ENCODE data around the gene GNG4.

GNG4 gene

DNA sequence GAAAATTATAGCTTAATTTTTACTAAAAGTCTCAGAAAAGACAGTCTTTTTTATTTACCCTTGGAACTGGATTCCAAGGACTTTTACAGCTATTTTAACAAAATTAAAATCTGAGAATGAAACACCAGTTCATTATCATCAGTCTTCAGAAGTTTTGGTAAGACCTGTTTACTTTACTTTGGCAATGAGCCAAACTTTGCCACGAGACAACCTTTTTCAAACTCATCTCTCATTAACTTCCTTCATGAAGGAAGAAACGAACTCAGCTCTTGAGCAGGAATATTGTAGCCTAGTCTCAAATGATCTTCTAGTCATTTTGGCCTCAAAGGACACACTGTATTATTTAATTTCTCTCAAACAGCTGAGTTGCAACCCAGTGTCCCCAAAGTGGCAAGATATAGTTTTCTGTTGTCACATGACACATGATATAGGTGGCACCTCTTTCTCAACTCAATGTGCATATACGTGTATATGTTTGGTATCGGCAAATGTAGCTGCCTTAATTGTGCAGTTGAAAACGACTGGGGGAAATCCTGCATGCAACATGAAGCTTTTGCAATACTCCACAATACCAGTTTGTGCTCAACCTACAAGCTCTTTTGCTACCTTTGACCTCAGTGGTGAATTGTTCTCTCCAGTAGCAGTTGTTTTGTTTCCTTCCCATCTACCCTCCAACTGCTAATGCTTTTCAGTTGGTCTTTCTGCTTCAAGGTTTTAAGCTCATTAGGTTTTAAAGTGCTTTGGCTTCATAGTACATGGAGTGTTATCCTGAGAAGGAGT is 8.4 kb upstream of the GNG4 start:
- Histone ChIP-seq H4K20me1 (ENCODE audit: insufficient read depth) (no peaks in the 10 kb centered on the region), H2AFZ (ENCODE audit: low read depth) (no peak overlapping the region), H3K79me2 (ENCODE audit: insufficient read depth, low read depth) (no peaks in the 10 kb centered on the region), H3K4me1 (ENCODE audit: low read depth, poor library complexity, severe bottlenecking) (no peaks in the 10 kb centered on the region), H3K9ac (no peak overlapping the region), H3K4me2 (no peak overlapping the region), H3K36me3 (ENCODE audit: insufficient read depth) (no peaks in the 10 kb centered on the region), H3K27me3 (ENCODE audit: insufficient read depth, low read depth) (no peaks in the 10 kb centered on the region), H3K27ac (no peak overlapping the region), H3K4me3 (IDR thresholded peaks at IDR 0.05; ENCODE audit: insufficient read depth, low read depth, low read length) (no peak overlapping the region)
- TF ChIP-seq, protein P1, sequence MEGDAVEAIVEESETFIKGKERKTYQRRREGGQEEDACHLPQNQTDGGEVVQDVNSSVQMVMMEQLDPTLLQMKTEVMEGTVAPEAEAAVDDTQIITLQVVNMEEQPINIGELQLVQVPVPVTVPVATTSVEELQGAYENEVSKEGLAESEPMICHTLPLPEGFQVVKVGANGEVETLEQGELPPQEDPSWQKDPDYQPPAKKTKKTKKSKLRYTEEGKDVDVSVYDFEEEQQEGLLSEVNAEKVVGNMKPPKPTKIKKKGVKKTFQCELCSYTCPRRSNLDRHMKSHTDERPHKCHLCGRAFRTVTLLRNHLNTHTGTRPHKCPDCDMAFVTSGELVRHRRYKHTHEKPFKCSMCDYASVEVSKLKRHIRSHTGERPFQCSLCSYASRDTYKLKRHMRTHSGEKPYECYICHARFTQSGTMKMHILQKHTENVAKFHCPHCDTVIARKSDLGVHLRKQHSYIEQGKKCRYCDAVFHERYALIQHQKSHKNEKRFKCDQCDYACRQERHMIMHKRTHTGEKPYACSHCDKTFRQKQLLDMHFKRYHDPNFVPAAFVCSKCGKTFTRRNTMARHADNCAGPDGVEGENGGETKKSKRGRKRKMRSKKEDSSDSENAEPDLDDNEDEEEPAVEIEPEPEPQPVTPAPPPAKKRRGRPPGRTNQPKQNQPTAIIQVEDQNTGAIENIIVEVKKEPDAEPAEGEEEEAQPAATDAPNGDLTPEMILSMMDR (conservative IDR thresholded peaks at IDR 0.05; ENCODE audit: low read depth, low read length), result no peak

GRCh38 chr1:235657269-235657668 is 7.7 kb upstream of the GNG4 start:
- no peak overlapping the region for H3K9ac ChIP-seq
- no peaks in the 10 kb centered on the region for H3K36me3 ChIP-seq (ENCODE audit: insufficient read depth)
- no peaks in the 10 kb centered on the region for H4K20me1 ChIP-seq (ENCODE audit: insufficient read depth)
- H3K4me1 ChIP-seq (ENCODE audit: low read depth, poor library complexity, severe bottlenecking), result no peaks in the 10 kb centered on the region
- no peak overlapping the region for H3K27ac ChIP-seq
- H3K4me2 ChIP-seq, result no peak overlapping the region
- no peak overlapping the region for H2AFZ ChIP-seq (ENCODE audit: low read depth)
- no peaks in the 10 kb centered on the region for H3K79me2 ChIP-seq (ENCODE audit: insufficient read depth, low read depth)
- TF ChIP-seq, protein P1 (conservative IDR thresholded peaks at IDR 0.05; ENCODE audit: low read depth, low read length), result no peak
- no peaks in the 10 kb centered on the region for H3K27me3 ChIP-seq (ENCODE audit: insufficient read depth, low read depth)
- H3K4me3 ChIP-seq (IDR thresholded peaks at IDR 0.05; ENCODE audit: insufficient read depth, low read depth, low read length), result no peak overlapping the region

DNA sequence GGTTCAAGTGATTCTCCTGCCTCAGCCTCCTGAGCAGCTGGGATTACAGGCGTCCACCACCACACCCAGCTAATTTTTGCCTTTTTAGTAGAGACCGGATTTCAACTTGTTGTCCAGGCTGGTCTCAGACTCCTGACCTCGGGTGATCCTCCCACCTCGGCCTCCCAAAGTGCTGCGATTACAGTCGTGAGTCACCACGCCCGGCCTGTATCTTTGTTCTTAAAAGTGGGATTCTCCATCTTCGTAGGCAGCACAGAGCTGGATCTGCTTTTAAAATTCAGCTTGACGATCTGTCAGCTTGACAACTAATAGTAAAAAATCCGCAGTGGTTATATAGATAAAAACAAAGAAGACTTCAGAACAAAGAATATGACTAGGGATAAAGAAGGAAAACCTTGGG is 2.8 kb upstream of the GNG4 start:
- Histone ChIP-seq H3K27ac (no peak overlapping the region), H3K4me3 (IDR thresholded peaks at IDR 0.05; ENCODE audit: insufficient read depth, low read depth, low read length) (no peak overlapping the region), H2AFZ (ENCODE audit: low read depth) (no peak overlapping the region), H3K79me2 (ENCODE audit: insufficient read depth, low read depth) (no peaks in the 10 kb centered on the region), H3K4me1 (ENCODE audit: low read depth, poor library complexity, severe bottlenecking) (no peaks in the 10 kb centered on the region), H4K20me1 (ENCODE audit: insufficient read depth) (no peaks in the 10 kb centered on the region), H3K4me2 (no peak overlapping the region), H3K27me3 (ENCODE audit: insufficient read depth, low read depth) (no peaks in the 10 kb centered on the region), H3K36me3 (ENCODE audit: insufficient read depth) (no peaks in the 10 kb centered on the region), H3K9ac (no peak overlapping the region)
- TF ChIP-seq, protein P1 (conservative IDR thresholded peaks at IDR 0.05; ENCODE audit: low read depth, low read length), result no peak

DNA sequence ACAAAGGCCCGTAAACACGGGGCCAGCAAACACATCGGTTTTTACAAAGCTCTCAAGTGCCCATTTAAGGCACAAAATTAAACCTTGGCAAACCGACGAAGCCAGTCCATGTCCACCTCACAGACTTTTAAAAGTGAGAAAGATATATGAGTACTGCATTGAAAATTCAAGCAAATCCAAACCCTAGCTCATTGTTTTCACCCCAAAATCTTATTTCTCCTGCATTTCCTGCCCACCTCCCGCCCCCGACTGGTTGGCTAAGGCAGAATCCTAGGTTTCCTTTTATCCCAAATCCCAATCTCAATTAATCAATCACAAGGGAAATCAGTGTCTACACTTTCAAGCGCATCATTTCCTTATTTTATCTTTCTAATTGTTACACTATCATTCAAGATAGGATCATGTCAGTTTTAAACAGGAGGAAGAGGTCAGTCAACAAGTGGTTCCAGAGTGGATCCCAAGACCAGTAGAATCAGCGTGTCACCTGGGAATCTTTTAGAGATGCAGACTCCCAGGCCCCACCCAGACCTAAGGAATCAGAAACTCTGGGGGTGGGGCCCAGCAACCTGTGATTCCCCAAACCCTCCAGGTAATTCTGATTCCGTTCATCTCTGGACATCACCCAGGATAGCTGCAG is 1.7 kb upstream of the GNG4 start:
- no peak overlapping the region for H3K4me2 ChIP-seq
- H3K27me3 ChIP-seq (ENCODE audit: insufficient read depth, low read depth), result no peaks in the 10 kb centered on the region
- H3K9ac ChIP-seq, result no peak overlapping the region
- H3K4me1 ChIP-seq (ENCODE audit: low read depth, poor library complexity, severe bottlenecking), result no peaks in the 10 kb centered on the region
- H2AFZ ChIP-seq (ENCODE audit: low read depth), result no peak overlapping the region
- no peak overlapping the region for H3K27ac ChIP-seq
- no peaks in the 10 kb centered on the region for H4K20me1 ChIP-seq (ENCODE audit: insufficient read depth)
- H3K4me3 ChIP-seq (IDR thresholded peaks at IDR 0.05; ENCODE audit: insufficient read depth, low read depth, low read length), result no peak overlapping the region
- H3K36me3 ChIP-seq (ENCODE audit: insufficient read depth), result no peaks in the 10 kb centered on the region
- TF ChIP-seq, protein P1 (conservative IDR thresholded peaks at IDR 0.05; ENCODE audit: low read depth, low read length), result no peak
- no peaks in the 10 kb centered on the region for H3K79me2 ChIP-seq (ENCODE audit: insufficient read depth, low read depth)
